LoVo (cell line): ENCODE results near the gene GPR55.

Experiments used
- DNase-seq: peaks from one replicate; pipeline ENCODE4 v3.0.0-alpha.2; 2016; ENCODE audit warnings: low spot score

GPR55 gene

DNA sequence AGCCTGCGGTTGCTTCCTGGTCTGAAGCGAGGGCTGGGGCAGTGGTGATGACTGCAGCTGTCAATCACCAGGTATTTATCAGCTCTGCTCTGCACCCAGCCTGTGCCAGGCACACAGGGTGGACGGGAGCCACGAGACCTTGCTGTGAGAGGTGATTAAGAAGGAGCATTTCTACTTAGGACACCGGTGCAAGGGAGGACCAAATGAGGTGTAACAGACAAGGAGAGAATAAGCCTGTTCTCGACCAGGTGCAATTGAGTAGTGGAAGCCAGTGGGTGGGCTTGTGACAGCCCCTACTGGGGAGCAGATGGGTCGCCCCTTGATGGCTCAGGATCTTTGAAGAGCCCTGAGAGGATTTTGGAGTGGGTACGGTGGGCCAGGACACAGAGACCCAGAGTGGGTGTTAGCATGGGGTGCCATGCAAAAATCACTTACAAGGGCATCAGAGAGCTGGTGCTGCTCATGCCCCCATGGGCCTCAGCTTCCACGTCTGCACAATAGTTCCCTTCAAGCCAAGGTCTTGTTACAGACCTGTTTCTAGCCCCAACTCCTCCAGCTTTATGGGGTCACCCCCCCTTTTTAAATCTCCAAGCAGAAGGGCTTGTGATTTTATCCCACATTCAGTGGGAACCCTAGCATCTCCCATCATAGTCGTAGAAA, 24.6 kb downstream of the GPR55 start:
- no peak for DNase-seq

DNA sequence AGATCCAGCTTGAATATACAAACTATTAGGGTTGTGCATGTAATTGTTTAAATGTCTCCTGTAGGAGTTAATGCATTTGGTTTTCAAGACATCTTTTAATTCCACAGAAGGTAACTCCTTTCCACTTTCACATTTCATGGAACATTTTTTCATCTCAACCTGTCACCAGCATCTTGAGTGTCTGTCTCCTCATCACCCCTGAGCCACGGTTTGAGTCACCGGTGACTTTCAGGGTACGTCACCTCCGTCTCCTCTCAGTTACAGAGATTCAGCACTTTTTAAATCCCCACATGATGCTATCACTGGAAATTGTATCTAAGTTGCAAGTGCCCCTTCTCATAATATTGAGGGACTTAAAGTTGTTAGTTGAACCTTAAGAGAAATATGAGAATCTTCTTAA, 25.3 kb downstream of the GPR55 start:
- DNase-seq = no peak

DNA sequence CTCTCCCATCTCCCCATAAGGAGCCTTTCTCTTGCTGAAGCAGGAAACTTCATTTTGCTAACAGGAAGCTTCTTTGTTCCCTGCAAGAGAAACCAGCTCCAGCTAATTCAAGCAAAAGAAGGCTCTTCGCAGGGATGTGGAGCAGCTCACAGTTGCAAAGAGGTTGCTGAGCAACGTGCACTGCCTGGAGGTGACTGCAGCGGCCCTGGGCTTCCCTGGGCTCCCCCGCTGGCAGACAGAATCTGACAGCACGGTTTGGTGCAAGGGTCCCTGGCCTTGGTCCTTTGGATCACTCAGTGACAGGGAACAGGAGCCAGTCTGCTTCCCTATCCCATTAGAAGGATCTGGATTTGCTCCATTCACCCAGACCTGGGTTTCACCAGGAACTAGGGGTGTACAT, 25.8 kb downstream of the GPR55 start:
- no peak for DNase-seq

DNA sequence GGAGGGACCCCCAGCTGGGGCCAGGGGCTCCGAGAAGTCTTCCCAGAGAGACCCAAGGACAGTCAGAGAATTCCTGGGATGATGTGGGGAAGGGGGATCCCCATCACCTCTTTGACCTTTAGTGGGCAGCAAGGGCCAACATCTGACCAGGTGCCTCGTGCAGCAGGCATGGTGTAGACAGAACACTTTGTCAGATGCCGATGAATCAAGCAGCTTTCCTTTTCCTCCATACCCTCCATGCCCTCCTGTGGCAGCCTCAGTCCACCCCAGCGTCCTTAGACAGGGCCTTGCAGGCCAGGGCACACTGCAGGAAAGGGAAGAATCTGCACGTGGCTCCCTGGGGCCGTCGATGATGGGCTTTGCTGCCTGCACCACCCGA, 26.3 kb downstream of the GPR55 start:
- DNase-seq = no peak

DNA sequence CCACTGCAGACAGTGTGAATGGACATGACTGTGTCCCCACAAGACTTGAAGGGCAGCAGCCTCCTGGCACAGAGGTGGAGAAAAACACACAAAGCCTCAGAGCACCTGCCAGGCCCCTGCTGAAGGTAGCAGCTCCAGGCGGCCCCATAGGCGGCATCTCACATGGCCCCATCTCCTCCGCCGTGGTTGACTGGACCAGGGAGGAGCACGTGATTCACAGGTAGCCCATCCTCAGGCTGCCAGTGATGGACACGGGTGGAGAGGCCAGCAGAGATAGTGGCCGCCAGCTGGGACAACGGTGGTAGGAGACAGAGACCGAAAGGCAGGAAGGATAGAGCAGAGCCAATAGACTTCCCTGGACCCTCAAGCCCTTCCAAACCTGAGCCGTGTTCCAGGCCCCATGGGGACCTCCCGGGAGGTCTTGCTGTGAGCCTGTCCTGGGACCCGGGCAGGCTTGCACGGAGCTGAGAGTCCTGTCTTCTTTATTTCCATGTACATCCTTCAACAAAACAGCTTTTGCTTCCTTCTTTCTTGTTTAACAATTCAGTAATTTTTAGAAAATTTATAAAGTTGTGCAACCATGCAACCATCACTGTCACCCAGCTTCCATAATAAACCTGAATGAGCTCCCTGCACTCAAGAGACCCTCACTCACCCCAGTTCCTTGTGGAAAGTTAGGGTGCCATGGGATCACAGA, 26.9 kb downstream of the GPR55 start:
- DNase-seq = no peak

DNA sequence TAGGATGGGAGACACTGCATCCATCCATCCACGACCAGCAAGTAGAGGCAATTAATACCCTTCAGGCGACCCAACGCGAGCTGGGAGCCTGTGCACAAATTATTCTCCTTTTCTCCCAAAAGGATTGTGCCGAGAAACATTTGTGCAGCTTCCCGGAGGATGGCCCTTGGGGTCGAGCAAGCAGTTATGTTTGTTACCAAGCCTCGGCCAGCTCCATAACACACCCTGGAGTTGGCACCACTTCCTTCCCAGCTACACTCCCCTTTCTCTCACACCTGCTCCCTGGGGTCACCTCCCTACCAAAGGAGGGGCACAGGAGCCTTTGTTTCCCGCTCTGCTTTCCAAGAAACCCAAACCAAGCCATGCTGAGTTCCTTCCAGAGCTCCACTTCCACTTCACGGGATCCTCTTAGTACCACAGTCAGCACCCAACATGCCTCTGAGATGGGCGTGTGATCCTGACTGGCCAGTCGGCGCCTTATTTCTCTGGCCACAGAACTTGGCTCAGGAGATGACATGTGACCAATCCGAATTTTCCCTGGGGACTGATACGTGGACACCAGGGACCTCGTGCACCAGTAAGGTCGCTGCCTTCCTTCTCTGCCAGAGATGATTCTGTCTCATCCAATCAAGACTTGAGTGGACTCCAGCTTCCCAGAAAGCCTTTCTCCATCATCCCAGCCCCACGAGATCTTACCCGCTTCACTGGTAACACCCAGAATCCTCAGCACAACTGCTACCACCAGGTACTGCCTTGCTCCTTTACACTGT, 28.5 kb downstream of the GPR55 start:
- DNase-seq = no peak

DNA sequence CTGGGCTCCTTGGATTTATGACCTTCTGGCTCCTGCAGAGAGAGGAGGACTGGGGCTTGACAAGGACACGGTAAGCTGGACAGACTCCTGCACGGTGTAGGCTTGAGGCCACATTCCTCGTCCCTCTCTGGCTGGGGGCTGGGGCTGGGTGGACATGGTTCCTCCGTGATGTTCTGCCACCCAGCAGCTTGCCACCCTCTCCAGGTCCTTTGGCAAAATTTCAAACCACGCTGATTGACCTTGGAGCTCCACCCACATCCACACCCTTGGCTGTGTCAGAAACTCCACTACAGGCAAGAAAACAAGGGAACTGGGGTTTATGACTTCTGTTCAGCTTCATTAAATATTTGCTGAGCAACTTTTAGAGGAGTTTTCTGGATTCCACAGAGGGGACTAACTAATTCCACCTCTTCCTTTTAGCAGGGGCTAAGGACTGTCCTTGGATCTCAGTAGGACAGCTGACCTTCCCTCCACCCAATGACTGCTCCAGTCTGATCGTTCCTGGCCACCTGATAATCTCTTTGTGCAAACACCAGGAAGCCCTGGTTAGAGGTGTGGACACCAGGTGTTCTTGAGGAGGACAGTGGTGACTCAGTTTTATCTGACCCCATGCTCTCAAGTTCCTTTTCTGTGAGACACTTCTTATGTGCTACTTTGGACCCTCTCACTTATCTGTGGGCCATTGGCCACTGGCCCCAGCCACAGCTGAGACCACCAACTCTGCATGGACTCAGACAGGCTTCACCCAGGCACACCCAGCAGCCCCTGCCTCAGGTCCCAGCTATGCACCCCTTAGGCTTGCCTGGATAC, 29.3 kb downstream of the GPR55 start:
- peak; percentile 75 for DNase-seq

DNA sequence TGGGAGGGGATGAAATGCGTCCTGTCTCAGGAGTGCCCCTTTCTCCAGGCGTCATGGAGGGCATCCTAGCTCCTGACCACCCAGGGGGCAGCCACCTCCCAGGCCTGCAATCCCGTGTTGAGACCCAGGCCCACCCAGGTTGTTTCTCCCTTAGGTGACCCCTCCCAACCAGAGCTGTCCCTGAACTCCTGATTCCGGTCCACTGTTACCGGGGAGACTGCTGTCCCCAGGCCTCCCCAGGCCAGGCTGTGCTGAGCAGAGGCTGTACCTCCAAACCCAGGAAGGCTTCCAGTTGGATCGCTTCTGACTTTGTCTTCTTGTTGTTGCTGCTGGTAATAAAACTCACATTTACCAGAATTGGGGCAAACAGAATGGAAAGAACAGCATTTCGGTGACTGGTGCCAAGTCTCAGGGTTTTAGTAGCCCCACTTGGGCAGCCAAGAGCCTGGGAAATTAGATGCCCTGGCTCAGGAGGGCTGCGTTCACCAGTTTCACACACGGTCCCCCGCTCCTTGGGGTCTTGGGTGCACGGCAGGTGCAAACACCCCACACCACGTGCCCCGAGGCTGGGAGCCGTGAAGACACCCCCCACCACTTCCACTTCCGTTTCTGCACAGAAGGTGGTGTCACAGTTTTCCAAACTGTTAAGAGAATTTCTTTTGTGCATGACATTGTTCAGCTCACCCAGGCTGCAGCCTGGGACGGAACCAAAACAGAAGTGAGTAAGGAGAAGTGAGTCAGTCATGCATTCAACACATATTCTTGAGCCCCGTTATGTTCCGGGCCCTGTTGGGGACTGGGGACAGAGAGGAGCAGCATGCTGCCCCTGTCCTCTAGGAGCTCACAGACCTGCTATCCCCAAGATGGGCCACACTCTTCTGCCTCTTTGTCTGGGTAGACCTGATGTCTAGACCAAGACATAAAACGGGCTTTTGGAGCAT, 30.9 kb downstream of the GPR55 start:
- no peak for DNase-seq

DNA sequence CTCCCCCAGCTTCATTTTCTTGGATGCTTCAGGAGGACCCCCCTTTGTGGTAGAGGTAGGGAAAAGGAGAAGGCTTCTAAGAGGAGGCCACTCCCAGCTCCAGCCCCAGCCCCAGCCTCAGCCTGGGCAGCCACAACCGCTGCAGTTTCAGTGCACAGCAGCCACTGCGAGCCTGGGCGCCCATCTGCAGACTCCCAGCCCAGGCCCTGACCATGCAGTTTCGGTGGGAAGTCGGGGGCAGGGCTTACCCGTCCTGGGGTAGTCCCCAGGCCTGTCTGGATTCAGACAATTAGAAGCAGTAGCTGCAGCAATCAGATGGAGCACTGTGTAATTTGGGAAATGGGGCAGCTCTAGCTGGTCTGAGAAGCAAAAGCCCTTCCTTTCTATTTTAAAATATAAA, 31.7 kb downstream of the GPR55 start:
- no peak for DNase-seq

DNA sequence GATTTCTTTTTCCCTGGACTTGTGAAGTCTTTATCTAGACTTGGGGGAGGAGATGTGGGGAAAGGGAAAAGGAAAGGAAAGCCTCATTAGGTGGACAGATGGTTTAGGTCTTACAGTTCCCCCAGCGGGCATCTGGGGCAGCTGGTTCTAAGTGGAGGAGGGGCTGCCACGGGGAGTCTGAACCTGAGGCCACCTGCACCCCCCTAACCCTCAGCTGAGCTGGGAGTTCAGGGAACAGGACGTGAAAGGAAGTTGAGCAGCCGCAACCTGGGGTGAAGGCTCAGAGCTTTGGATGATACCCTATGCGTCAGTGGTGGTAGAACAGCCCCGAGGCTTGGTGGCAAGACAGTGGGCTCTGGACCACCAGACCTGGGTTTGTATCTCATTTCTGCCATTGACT, 33.5 kb downstream of the GPR55 start:
- DNase-seq = no peak

DNA sequence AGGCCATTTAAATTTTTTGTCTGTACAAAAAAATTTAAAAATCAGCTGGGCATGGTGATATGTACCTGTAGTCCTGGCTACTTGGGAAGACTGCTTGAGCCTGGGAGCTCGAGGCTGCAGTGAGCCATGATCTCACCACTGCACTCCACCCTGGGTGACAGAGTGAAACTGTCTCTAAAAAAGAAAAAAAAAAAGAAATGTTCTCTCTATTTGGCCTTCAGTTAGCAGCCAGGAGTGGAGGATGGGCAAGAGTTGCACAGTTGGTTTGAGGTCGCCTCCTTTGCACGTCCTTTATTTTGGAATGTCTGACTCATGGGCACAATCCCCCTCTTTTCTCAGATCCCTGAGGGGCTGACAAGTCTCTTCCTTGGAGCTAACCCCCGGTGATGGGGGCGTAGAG, 34.0 kb downstream of the GPR55 start:
- no peak for DNase-seq

DNA sequence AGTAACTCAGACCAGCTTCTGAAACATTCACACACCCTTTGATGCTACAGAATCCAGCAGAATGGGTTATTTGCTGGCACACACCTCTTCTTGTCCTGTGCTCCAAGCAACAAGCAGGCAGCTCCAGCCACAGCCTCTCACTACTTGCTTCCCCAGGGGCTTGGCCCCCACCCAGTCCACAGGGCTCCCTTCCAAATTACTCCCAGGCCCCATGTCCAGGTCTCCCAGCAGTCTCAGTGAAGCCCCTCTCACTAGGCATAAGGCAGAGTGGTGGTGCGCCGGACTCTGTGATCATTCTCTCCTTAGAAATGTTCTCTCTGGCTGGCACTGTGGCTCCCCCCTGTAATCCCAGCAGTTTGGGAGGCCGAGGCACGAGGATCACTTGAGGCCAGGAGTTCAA, 34.4 kb downstream of the GPR55 start:
- DNase-seq = no peak

DNA sequence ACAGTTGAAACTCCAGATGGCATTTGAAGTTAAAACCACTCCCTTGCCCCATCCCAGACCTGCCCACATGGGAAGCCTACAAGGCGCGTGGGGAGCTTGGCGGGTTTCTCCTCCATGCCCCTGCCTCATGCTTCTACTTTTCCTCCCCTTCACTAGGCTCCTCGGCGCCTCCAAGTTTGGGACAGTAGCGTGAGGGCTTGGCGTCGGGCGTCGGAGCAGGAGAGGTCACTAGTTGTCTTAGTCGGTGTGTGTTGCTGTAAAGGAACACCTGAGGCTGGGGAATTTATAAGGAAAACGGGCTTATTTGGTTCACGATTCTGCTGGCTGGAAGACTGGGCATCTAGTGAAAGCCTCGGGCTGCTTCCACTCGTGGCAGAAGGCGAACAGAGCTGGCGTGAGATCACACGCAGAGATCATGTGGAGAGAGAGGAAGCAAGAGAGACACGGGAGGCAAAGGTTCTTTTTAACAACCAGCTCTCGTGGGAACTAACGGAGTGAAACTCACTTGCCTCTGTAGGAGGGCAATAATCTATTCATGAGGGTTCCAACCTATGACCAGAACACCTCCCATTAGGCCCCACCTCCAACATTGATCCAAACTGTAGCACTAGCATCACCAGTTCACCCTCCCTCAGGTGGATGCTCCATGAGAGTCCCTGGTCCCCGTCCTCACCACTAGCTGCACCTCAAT, 35.0 kb downstream of the GPR55 start:
- no peak for DNase-seq

DNA sequence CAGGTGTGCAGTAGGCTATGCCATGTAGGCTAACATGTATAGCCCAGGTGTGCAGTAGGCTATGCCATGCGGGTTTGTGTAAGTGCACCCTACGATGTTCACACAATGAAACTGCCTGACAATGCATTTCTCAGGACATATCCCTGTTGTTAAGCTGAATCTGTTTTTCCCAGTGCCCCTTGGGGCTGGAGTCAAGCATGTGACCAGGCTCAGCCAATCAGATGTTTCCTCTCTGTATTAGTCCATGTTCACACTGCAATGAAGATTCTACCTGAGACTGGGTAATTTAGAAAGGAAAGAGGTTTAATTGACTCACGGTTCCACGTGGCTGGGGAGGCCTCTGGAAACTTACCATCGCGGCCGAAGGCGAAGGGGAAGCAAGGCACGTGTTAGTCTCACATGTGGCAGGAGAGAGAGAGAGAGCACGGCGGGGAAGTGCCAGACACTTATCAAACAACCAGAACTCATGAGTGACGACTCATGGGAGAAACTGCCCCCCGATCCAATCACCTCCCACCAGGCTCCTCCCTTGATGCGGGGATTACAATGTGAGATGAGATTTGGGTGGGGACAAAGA, 36.1 kb downstream of the GPR55 start:
- no peak for DNase-seq

DNA sequence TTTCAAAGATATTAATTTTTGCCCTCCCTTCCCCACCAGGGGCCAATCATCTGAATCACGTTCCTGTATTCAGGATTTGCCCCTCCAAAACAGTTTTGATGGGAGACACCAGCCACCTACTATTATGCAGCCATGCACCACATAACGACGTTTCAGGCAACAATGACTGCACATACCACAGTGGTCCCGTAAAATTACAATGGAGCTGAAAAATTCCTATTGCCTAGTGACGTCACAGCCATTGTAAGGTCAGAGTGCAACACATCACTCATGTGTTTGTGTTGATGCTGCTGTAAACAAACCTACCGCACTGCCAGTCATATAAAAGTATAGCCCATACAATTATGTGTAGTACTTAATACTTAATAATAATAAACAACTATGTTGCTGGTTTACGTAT, 37.7 kb downstream of the GPR55 start:
- DNase-seq = no peak

DNA sequence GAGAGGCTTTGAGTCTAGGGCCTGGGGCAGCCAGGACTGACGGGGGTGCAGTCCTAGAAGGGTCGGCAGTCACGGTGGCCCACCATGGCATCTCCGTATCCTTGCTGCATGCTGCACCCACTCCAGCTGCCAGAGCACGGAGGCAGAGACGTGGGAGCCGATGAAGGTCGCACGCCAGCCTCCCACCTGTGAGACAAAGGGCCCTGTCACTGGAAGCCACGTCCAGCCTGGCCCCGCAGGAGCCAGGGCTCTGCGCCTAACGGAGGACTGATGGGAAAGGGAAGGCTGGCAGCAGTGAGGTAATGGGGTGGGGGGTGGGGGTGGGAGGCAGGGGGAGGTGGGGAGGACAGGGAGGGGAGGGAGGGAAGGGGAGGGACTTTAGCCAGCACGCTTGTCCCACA, 38.4 kb downstream of the GPR55 start:
- no peak for DNase-seq

DNA sequence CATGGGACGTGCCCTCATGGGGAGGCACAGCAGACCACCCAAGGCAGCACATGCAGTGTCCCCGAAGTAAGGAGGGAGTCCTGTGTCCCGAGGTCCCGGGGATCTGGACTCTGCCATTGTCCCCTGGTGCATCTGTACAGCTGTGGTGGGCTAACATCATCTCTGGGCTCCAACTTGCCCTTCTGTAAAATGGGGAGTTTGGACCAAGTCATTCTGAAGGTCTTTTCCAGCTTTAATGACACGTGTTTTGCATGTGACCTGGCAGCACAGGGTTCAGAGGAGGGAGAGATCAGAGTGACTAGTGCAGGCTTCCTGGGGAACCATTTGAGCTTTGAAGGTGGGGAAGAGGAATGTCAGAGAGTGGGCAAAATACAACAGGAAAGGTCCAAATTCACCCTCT, 38.8 kb downstream of the GPR55 start:
- DNase-seq = no peak

DNA sequence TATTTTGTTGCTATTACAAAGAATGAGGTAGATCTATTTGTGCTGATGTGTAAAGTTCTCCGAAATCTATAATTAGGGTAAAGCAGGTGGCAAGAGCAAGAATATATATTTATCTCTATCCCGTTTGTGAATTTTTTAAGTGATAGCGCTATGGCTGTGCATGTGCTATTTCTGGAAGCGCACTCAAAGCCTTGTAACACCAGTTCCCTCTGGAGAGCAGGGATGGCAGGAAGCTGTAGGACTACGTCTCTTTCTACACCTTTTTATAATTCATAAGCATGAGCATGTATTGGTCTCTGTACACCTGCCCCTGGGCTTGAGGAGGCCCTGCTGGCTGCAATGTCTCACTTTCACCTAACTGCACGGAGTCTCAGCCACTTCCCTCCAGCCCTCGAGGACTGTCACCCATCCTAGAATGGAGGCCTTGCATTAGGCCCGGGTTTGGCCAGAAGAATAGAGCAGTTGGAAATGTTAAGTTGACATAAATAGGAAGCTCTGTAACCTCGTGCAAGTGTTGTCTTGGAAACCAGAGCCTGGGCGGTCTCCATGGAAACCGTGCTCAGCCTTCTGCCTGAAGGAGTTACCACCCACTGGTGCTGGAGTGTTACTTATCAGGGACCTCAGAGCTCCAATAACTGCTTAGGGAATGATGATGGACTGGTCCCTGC, 39.4 kb downstream of the GPR55 start:
- DNase-seq = no peak

DNA sequence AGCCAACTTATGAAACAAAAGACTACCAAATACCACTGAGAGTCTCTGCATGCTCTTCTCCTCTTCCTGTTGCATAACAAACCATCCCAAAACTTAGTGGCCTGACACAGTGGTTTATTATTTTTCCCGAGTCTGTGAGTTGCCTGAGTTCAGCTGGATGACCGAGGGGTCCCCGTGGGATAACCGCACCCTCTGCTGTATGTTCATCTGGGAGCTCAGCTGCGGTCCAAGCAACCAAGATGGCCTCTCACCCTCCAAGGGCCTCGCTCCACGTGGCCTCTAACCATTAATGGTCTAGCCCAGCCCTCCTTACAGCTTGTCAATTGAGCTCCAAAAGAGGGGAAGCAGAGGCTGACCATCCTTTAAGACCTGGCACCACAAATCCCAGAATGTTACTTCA, 43.2 kb downstream of the GPR55 start:
- no peak for DNase-seq

DNA sequence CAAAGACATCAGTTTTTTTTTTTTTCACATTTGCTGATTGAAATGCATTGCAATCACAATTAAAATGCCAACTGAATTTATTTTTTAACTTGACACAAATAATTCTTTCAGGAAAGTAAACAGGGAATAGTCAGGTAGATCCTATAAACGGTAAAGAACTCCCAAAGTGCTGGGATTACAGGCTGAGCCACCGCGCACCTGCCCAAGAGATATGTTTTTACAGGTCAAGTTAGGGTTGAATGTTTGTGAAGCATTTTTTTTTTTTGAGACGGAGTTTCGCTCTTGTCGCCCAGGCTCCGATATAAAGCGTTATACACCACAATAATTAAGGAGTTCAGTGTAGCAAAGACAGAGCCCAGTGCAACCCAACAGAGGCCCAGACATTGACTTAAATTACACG, 45.2 kb downstream of the GPR55 start:
- no peak for DNase-seq
